ENCODE results near the gene CALB2. TPM values are rescaled to one million over a fixed set of nuclear protein-coding genes. Genes with fewer than 3 reads are reported as not detected.

The CALB2 gene
- total RNA-seq, 1 experiment from 2014 or later: 0.85 TPM

GRCh38 chr16:71328151-71328550 is 30.4 kb upstream of the CALB2 start:
- Histone ChIP-seq H3K14ac (ENCODE audit: insufficient read depth, low read length) (no peak overlapping the region), H2BK15ac (ENCODE audit: low read depth, low read length) (no peak overlapping the region), H3K18ac (ENCODE audit: insufficient read length, low read depth, low read length) (no peak overlapping the region), H3K4me2 (ENCODE audit: insufficient read depth, insufficient read length, low read length) (no peak overlapping the region), H3K4ac (ENCODE audit: low read depth, low read length) (no peak overlapping the region), H3K9ac (ENCODE audit: extremely low read depth, insufficient read length, low read length) (no peak overlapping the region), H4K5ac (ENCODE audit: insufficient read length, low read depth, low read length) (no peak overlapping the region), H3K27me3 (ENCODE audit: insufficient read depth, low read length) (no peaks in the 10 kb centered on the region), H3K27ac (ENCODE audit: insufficient read length, low read depth, low read length) (no peak overlapping the region), H2AK5ac (ENCODE audit: insufficient read length, low read length) (no peak overlapping the region), H3K23ac (ENCODE audit: insufficient read length, low read depth, low read length) (no peak overlapping the region), H3K4me1 (ENCODE audit: insufficient read depth, low read length) (no peaks in the 10 kb centered on the region), H3T11ph (ENCODE audit: low read length) (no peak overlapping the region), H2BK5ac (ENCODE audit: insufficient read length, low read length) (no peak overlapping the region), H4K91ac (ENCODE audit: insufficient read length, low read depth, low read length) (no peak overlapping the region), H3K79me2 (ENCODE audit: insufficient read depth, low read length) (no peaks in the 10 kb centered on the region), H3K23me2 (ENCODE audit: insufficient read length, low read depth, low read length, poor library complexity, severe bottlenecking) (no peaks in the 10 kb centered on the region), H3K9me3 (ENCODE audit: control insufficient read depth, low read depth, low read length) (no peaks in the 10 kb centered on the region), H2AFZ (ENCODE audit: low read length) (no peak overlapping the region), H3K79me1 (ENCODE audit: insufficient read depth, low read depth, low read length, poor library complexity, severe bottlenecking) (no peaks in the 10 kb centered on the region), H2BK12ac (ENCODE audit: insufficient read length, low read depth, low read length) (no peak overlapping the region), H3K56ac (ENCODE audit: insufficient read length, low read depth, low read length) (no peak overlapping the region), H4K8ac (replicated peaks; ENCODE audit: insufficient read length, low read depth, low read length) (no peak overlapping the region), H2BK120ac (ENCODE audit: low read depth, low read length, poor library complexity, severe bottlenecking) (no peak overlapping the region), H2BK20ac (ENCODE audit: low read depth, low read length, poor library complexity, severe bottlenecking) (no peak overlapping the region), H4K20me1 (ENCODE audit: control insufficient read depth, insufficient read depth, insufficient read length) (no peaks in the 10 kb centered on the region)
- Mint-ChIP-seq H3K36me3 (ENCODE audit: insufficient read depth in 1 of 3, low read depth in 3 of 3) (no peaks in the 10 kb centered on the region), H3K27ac (no peak overlapping the region), H3K4me3 (no peak overlapping the region), H3K27me3 (ENCODE audit: low read depth) (peaks cover 5% of the 10 kb centered on the region), H3K4me1 (peaks cover 4 to 5% of the 10 kb centered on the region in 2 experiments; a peak in 1 of 4 replicates), H3K9me3 (peaks cover 0 to 4% of the 10 kb centered on the region in 2 experiments; a peak in 3 of 5 replicates)
- WGBS (ENCODE audit: extremely low coverage, insufficient read length, low lambda C conversion rate): no CpG with 5 or more reads among the region's 3 CpGs
- DNase-seq: no peak
- TF ChIP-seq CTCF (conservative IDR thresholded peaks at IDR 0.05): no peak
